Gastrocnemius medialis (tissue), 4 donors: ENCODE measurements around the gene CALML3.

Experiments used
- POLR2A ChIP-seq, 2 donors: fragments of 450-650 bp; IDR thresholded peaks; one replicate each; pipeline ENCODE4 v1.6.1; 2017; ENCODE audit warnings: antibody characterized with exemption in 2 of 2, mild to moderate bottlenecking in 2 of 2, moderate library complexity in 2 of 2
- TF ChIP-seq, protein P1 (sequence below), 5 experiments: fragments of 450-650 bp in 3 of 5; fragments of 200-600 bp in 2 of 5; sonication (generic) in 2 of 5; IDR thresholded peaks in 4 of 5; conservative IDR thresholded peaks in 1 of 5; 1 replicate in 4 of 5; 2 replicates in 1 of 5; pipeline ENCODE4 v1.5.1; 2016 to 2019; ENCODE audit warnings: antibody characterized with exemption in 5 of 5, mild to moderate bottlenecking in 3 of 5, moderate library complexity in 3 of 5

DNA sequence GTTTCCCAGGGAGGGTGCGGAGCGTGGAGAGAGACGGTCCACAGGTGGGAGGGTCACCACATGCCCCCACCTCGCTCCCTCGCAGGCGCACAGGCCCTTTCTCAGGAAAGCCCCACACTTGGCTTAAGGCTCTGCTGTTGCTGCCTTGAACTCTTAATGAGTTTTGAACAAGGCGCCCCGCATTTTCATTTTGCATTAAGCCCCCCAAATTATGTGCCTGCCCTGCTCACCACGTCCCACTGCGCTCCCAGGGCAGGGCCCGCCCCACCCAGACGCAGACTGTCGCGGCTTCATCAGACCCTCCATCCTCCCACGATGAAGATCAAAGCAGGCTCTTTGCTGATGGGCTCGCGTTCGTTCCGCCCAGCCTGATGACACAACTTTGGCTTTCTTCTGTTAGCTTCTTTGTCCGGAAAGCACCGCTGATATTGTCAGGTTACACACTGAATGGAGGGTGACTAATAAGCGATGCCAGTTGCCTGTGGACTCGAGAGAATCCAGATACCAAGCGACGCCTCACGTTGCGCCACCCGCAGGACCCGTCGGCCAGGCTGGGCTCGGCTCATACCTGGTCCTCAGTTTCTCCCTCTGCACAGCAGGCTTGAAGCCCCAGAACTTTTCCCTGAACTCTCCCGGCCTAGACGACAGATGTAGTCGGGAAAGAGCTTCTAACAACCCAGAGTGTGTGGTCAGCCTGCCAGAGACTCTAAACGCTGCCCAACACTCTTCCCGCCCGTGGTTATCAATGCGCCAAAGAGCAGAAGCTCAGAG lies 9.5 kb downstream of the CALML3 start:
- TF ChIP-seq, protein P1, sequence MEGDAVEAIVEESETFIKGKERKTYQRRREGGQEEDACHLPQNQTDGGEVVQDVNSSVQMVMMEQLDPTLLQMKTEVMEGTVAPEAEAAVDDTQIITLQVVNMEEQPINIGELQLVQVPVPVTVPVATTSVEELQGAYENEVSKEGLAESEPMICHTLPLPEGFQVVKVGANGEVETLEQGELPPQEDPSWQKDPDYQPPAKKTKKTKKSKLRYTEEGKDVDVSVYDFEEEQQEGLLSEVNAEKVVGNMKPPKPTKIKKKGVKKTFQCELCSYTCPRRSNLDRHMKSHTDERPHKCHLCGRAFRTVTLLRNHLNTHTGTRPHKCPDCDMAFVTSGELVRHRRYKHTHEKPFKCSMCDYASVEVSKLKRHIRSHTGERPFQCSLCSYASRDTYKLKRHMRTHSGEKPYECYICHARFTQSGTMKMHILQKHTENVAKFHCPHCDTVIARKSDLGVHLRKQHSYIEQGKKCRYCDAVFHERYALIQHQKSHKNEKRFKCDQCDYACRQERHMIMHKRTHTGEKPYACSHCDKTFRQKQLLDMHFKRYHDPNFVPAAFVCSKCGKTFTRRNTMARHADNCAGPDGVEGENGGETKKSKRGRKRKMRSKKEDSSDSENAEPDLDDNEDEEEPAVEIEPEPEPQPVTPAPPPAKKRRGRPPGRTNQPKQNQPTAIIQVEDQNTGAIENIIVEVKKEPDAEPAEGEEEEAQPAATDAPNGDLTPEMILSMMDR (IDR thresholded peaks at IDR 0.05 in 4 of 5, conservative IDR thresholded peaks at IDR 0.05 in 1 of 5), result no peak
- TF ChIP-seq POLR2A (IDR thresholded peaks at IDR 0.05), result no peak
